ENCODE measurements around the gene MBD3. TPM values are rescaled to one million over a fixed set of nuclear protein-coding genes. Genes with fewer than 3 reads are reported as not detected.

MBD3 gene
- total RNA-seq, 1 donor from 2014 or later: 124 TPM

- DNase-seq (ENCODE audit: low read depth, low spot score): no peak
These were observed 26.4 kb upstream of the MBD3 start for GRCh38 chr19:1619094-1619439.

- no peak for DNase-seq (ENCODE audit: low read depth, low spot score)
These were observed 25.8 kb upstream of the MBD3 start for GRCh38 chr19:1618157-1619093.

GRCh38 chr19:1616875-1617274 is 24.2 kb upstream of the MBD3 start:
- no peak for DNase-seq (ENCODE audit: low read depth, low spot score)

- no peak for DNase-seq (ENCODE audit: low read depth, low spot score)
These were observed 23.7 kb upstream of the MBD3 start for GRCh38 chr19:1616396-1616795.

GRCh38 chr19:1615156-1615765 is 22.6 kb upstream of the MBD3 start:
- DNase-seq (ENCODE audit: low read depth, low spot score): no peak

GRCh38 chr19:1613808-1614570 is 21.3 kb upstream of the MBD3 start:
- no peak for DNase-seq (ENCODE audit: low read depth, low spot score)

GRCh38 chr19:1613146-1613545 is 20.5 kb upstream of the MBD3 start:
- DNase-seq (ENCODE audit: low read depth, low spot score): no peak

- no peak for DNase-seq (ENCODE audit: low read depth, low spot score)
These were observed 19.7 kb upstream of the MBD3 start for GRCh38 chr19:1612114-1613086.

GRCh38 chr19:1611353-1611752 is 18.7 kb upstream of the MBD3 start:
- no peak for DNase-seq (ENCODE audit: low read depth, low spot score)

- no peak for DNase-seq (ENCODE audit: low read depth, low spot score)
These were observed 17.9 kb upstream of the MBD3 start for GRCh38 chr19:1610579-1610978.

GRCh38 chr19:1609680-1610474 is 17.2 kb upstream of the MBD3 start:
- no peak for DNase-seq (ENCODE audit: low read depth, low spot score)

- DNase-seq (ENCODE audit: low read depth, low spot score): no peak
These were observed 16.4 kb upstream of the MBD3 start for GRCh38 chr19:1609103-1609396.

GRCh38 chr19:1608359-1609102 is 15.9 kb upstream of the MBD3 start:
- no peak for DNase-seq (ENCODE audit: low read depth, low spot score)

GRCh38 chr19:1606138-1606651 is 13.5 kb upstream of the MBD3 start:
- no peak for DNase-seq (ENCODE audit: low read depth, low spot score)

GRCh38 chr19:1605236-1606137 is 12.8 kb upstream of the MBD3 start, which contains the start of gene UQCR11:
TSS of gene UQCR11 (minus strand) at chr19:1605462. CDS start at chr19:1605409, 53 bp downstream.
- DNase-seq (ENCODE audit: low read depth, low spot score): peak; percentile 82

- no peak for DNase-seq (ENCODE audit: low read depth, low spot score)
These were observed 9.5 kb upstream of the MBD3 start for GRCh38 chr19:1602091-1602707.

GRCh38 chr19:1601613-1602064 is 9.0 kb upstream of the MBD3 start:
- DNase-seq (ENCODE audit: low read depth, low spot score): no peak

- DNase-seq (ENCODE audit: low read depth, low spot score): no peak
These were observed 6.8 kb upstream of the MBD3 start for GRCh38 chr19:1599460-1599846.
